GM21447 (cell line): ENCODE data around the gene ARHGAP26.

ENCODE experiments used
- ATAC-seq: cut with Tn5 transposase; IDR thresholded peaks from one replicate; pipeline ENCODE4 v1.9.1; 2021; ENCODE audit not compliant: unreplicated experiment

ARHGAP26 gene

GRCh38 chr5:142810743-142811290 lies 40.6 kb downstream of the ARHGAP26 start:
- no peak for ATAC-seq

- no peak for ATAC-seq
Observed at GRCh38 chr5:142811866-142812557, 41.8 kb downstream of the ARHGAP26 start.

- no peak for ATAC-seq
Observed at GRCh38 chr5:142813220-142813619, 43.0 kb downstream of the ARHGAP26 start.

GRCh38 chr5:142814122-142814521 lies 43.9 kb downstream of the ARHGAP26 start:
- ATAC-seq = no peak

- ATAC-seq = no peak
Observed at GRCh38 chr5:142815469-142815868, 45.3 kb downstream of the ARHGAP26 start.

GRCh38 chr5:142816531-142817430 lies 46.6 kb downstream of the ARHGAP26 start:
- no peak for ATAC-seq

- ATAC-seq = no peak
Observed at GRCh38 chr5:142817949-142818431, 47.8 kb downstream of the ARHGAP26 start.

GRCh38 chr5:142819292-142819691 lies 49.1 kb downstream of the ARHGAP26 start:
- ATAC-seq = no peak

GRCh38 chr5:142819825-142820224 lies 49.6 kb downstream of the ARHGAP26 start:
- no peak for ATAC-seq

- no peak for ATAC-seq
Observed at GRCh38 chr5:142820447-142820846, 50.3 kb downstream of the ARHGAP26 start.

- no peak for ATAC-seq
Observed at GRCh38 chr5:142821034-142821732, 51.0 kb downstream of the ARHGAP26 start.

- ATAC-seq = peak; percentile 71
Observed at GRCh38 chr5:142821733-142822487, 51.7 kb downstream of the ARHGAP26 start.

- ATAC-seq = no peak
Observed at GRCh38 chr5:142823126-142823525, 52.9 kb downstream of the ARHGAP26 start.

- ATAC-seq = no peak
Observed at GRCh38 chr5:142823806-142824205, 53.6 kb downstream of the ARHGAP26 start.

- no peak for ATAC-seq
Observed at GRCh38 chr5:142824391-142824790, 54.2 kb downstream of the ARHGAP26 start.

GRCh38 chr5:142825378-142826089 lies 55.4 kb downstream of the ARHGAP26 start:
- ATAC-seq = no peak

GRCh38 chr5:142826093-142826492 lies 55.9 kb downstream of the ARHGAP26 start:
- ATAC-seq = no peak

GRCh38 chr5:142826741-142827492 lies 56.7 kb downstream of the ARHGAP26 start:
- ATAC-seq = peak; percentile 52
